GM12865 (cell line): Measurements from ENCODE around the gene TMEM114.
A peak's percentile ranks its signal among the peaks of the same experiment; 100 is the strongest.
"Not testable (repeated sequence)": the region's sequence is repeated elsewhere in the genome, so short reads cannot be mapped to it uniquely, and the experiment has no call there.

ENCODE experiments used
- DNase-seq: peaks from one replicate; pipeline ENCODE4 v3.0.0; 2010; ENCODE audit warnings: low read depth
- H3K4me3 ChIP-seq: 2 replicates; pipeline ENCODE4 v1.5.1; 2011; ENCODE audit warnings: mild to moderate bottlenecking, low read depth, low read length, control low read depth
- CTCF ChIP-seq: IDR thresholded peaks from 2 replicates; pipeline ENCODE4 v1.5.1; 2011; ENCODE audit warnings: low read length, control low read depth, low read depth, inconsistent platforms; ENCODE audit not compliant: insufficient read depth; ENCODE audit errors: missing control alignments

Gene TMEM114

GRCh38 chr16:8569650-8570346, 20.5 kb downstream of the TMEM114 start:
- no peak for TF ChIP-seq CTCF
- H3K4me3 ChIP-seq = no peak overlapping the region
- DNase-seq = no peak

- no peak for TF ChIP-seq CTCF
- no peak for DNase-seq
Measured at GRCh38 chr16:8568231-8568617, 22.1 kb downstream of the TMEM114 start.

GRCh38 chr16:8567355-8568230, 22.7 kb downstream of the TMEM114 start:
- peak; percentile 93 for DNase-seq
- TF ChIP-seq CTCF = peak; percentile 97
- H3K4me3 ChIP-seq = no peak overlapping the region

More at GRCh38 chr16:8568231-8568617, 22.1 kb downstream of the TMEM114 start:
- H3K4me3 ChIP-seq = no peak overlapping the region

- no peak for TF ChIP-seq CTCF
- no peak overlapping the region for H3K4me3 ChIP-seq
- DNase-seq = no peak
Measured at GRCh38 chr16:8565498-8565897, 24.8 kb downstream of the TMEM114 start.

GRCh38 chr16:8564934-8565345, 25.4 kb downstream of the TMEM114 start:
- H3K4me3 ChIP-seq = no peak overlapping the region
- no peak for TF ChIP-seq CTCF
- DNase-seq = no peak

GRCh38 chr16:8563944-8564540, 26.3 kb downstream of the TMEM114 start:
- not testable (repeated sequence) for DNase-seq

GRCh38 chr16:8561496-8561895, 28.8 kb downstream of the TMEM114 start:
- no peak overlapping the region for H3K4me3 ChIP-seq
- no peak for TF ChIP-seq CTCF
- DNase-seq = no peak

More at GRCh38 chr16:8563944-8564540, 26.3 kb downstream of the TMEM114 start:
- not testable (repeated sequence) for H3K4me3 ChIP-seq
